ENCODE data around the gene DLL4.

DNA sequence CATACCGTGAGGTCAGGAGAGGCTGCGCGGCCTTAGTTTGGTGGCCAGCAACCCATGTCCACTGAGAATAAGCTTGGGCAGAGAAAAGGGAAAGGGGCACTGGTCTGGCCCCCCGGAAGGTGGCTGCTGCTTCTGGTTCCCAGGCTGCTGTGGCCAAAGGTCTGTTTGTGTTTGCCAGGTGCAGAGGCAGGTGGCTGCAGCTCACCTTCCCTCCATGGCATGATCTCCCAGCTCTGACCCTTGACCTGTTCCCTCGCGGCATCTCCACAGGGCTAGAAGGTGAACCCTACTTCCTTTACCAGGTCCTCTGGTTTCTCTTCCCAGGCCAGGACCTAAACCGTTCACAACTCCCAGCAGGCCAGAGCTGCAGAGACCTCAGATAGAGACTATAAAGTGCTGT is 21.0 kb upstream of the DLL4 start:
- TF ChIP-seq, protein P1, sequence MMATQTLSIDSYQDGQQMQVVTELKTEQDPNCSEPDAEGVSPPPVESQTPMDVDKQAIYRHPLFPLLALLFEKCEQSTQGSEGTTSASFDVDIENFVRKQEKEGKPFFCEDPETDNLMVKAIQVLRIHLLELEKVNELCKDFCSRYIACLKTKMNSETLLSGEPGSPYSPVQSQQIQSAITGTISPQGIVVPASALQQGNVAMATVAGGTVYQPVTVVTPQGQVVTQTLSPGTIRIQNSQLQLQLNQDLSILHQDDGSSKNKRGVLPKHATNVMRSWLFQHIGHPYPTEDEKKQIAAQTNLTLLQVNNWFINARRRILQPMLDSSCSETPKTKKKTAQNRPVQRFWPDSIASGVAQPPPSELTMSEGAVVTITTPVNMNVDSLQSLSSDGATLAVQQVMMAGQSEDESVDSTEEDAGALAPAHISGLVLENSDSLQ (IDR thresholded peaks at IDR 0.05): no peak
- no peak for TF ChIP-seq NFRKB (IDR thresholded peaks at IDR 0.05)
- TF ChIP-seq HDGF (IDR thresholded peaks at IDR 0.05; ENCODE audit: borderline replicate concordance): no peak
- no peak for TF ChIP-seq SUZ12 (IDR thresholded peaks at IDR 0.05)
- no peak for TF ChIP-seq TARDBP (IDR thresholded peaks at IDR 0.05)
- no peak for TF ChIP-seq ZNF384 (IDR thresholded peaks at IDR 0.05)
- no peak for TF ChIP-seq LEF1 (IDR thresholded peaks at IDR 0.05; ENCODE audit: borderline replicate concordance)
- no peak for TF ChIP-seq FOXA1 (IDR thresholded peaks at IDR 0.05)
